Measurements from ENCODE around the gene CLUH. TPM values are rescaled to one million over a fixed set of nuclear protein-coding genes. Genes with fewer than 3 reads are reported as not detected.

The CLUH gene
- total and polyA plus RNA-seq, 5 donors = 79.0 to 121 (median 106) TPM

GRCh38 chr17:2735896-2736295, 24.3 kb upstream of the CLUH start:
- H3K4me3 ChIP-seq (ENCODE audit: low read length) = no peak overlapping the region
- H3K27ac ChIP-seq (ENCODE audit: low read length) = no peak overlapping the region
- 91% methylated on average over 5 of the region's 5 CpGs for WGBS
- no peaks in the 10 kb centered on the region for H3K9me3 ChIP-seq (ENCODE audit: control insufficient read depth, low read length)
- ATAC-seq (no peak), DNase-seq (peak in 1 of 3 donors; percentile 5)
- intact Hi-C loops (cut with DNase I) = no loop called here
- H3K4me1 ChIP-seq (ENCODE audit: control insufficient read depth, insufficient read depth, low read length) = no peaks in the 10 kb centered on the region
- no peaks in the 10 kb centered on the region for H3K27me3 ChIP-seq (ENCODE audit: control insufficient read depth, insufficient read depth)

- peak in 1 of 3 donors; percentile 20 for DNase-seq
Observed at GRCh38 chr17:2734939-2735338, 23.4 kb upstream of the CLUH start.

GRCh38 chr17:2731807-2732206, 20.2 kb upstream of the CLUH start:
- H3K9me3 ChIP-seq (ENCODE audit: control insufficient read depth, low read length) = no peaks in the 10 kb centered on the region
- intact Hi-C loops (cut with DNase I) = no loop called here
- WGBS = 67% methylated on average over 10 of the region's 10 CpGs
- no peak overlapping the region for H3K27ac ChIP-seq (ENCODE audit: low read length)
- peak in 1 of 3 donors; percentile 13 for DNase-seq
- no peaks in the 10 kb centered on the region for H3K4me1 ChIP-seq (ENCODE audit: control insufficient read depth, insufficient read depth, low read length)
- no peaks in the 10 kb centered on the region for H3K27me3 ChIP-seq (ENCODE audit: control insufficient read depth, insufficient read depth)
- no peak overlapping the region for H3K4me3 ChIP-seq (ENCODE audit: low read length)
- no peak for ATAC-seq

More at GRCh38 chr17:2734939-2735338, 23.4 kb upstream of the CLUH start:
- intact Hi-C loops (cut with DNase I) = no loop called here
- Histone ChIP-seq H3K4me1 (ENCODE audit: control insufficient read depth, insufficient read depth, low read length) (no peaks in the 10 kb centered on the region), H3K27ac (ENCODE audit: low read length) (no peak overlapping the region), H3K27me3 (ENCODE audit: control insufficient read depth, insufficient read depth) (no peaks in the 10 kb centered on the region), H3K9me3 (ENCODE audit: control insufficient read depth, low read length) (no peaks in the 10 kb centered on the region), H3K4me3 (ENCODE audit: low read length) (no peak overlapping the region)
- 82% methylated on average over 10 of the region's 10 CpGs for WGBS
- no peak for ATAC-seq

- H3K4me1 ChIP-seq (ENCODE audit: control insufficient read depth, insufficient read depth, low read length) = no peaks in the 10 kb centered on the region
- intact Hi-C loops (cut with DNase I) = no loop called here
- ATAC-seq = peak in 1 of 2 donors; percentile 49
- H3K27ac ChIP-seq (ENCODE audit: low read length) = no peak overlapping the region
- H3K4me3 ChIP-seq (ENCODE audit: low read length) = no peak overlapping the region
- peak in 2 of 3 donors; percentile 20 to 35 for DNase-seq
- WGBS = 78% methylated on average over 17 of the region's 17 CpGs
- H3K27me3 ChIP-seq (ENCODE audit: control insufficient read depth, insufficient read depth) = no peaks in the 10 kb centered on the region
- no peaks in the 10 kb centered on the region for H3K9me3 ChIP-seq (ENCODE audit: control insufficient read depth, low read length)
Observed at GRCh38 chr17:2730764-2731353, 19.3 kb upstream of the CLUH start.

- DNase-seq = peak; percentile 45 to 83 (median 76)
- Histone ChIP-seq H3K9me3 (ENCODE audit: control insufficient read depth, low read length) (no peaks in the 10 kb centered on the region), H3K4me1 (ENCODE audit: control insufficient read depth, insufficient read depth, low read length) (no peaks in the 10 kb centered on the region), H3K27me3 (ENCODE audit: control insufficient read depth, insufficient read depth) (no peaks in the 10 kb centered on the region), H3K27ac (ENCODE audit: low read length) (no peak overlapping the region), H3K4me3 (ENCODE audit: low read length) (peak overlapping the region; percentile 52)
- WGBS = 2% methylated on average over 40 of the region's 40 CpGs
- peak; percentile 62 to 72 for ATAC-seq
- intact Hi-C loops (cut with DNase I) = no loop called here
Observed at GRCh38 chr17:2724784-2725164, 13.2 kb upstream of the CLUH start.

GRCh38 chr17:2723997-2724783, 12.6 kb upstream of the CLUH start:
- peak; percentile 46 to 57 for ATAC-seq
- DNase-seq = peak; percentile 58 to 81 (median 76)
- peak overlapping the region; percentile 34 for H3K27ac ChIP-seq (ENCODE audit: low read length)
- no peaks in the 10 kb centered on the region for H3K9me3 ChIP-seq (ENCODE audit: control insufficient read depth, low read length)
- H3K27me3 ChIP-seq (ENCODE audit: control insufficient read depth, insufficient read depth) = no peaks in the 10 kb centered on the region
- intact Hi-C loops (cut with DNase I) = no loop called here
- H3K4me3 ChIP-seq (ENCODE audit: low read length) = peak overlapping the region; percentile 52
- no peaks in the 10 kb centered on the region for H3K4me1 ChIP-seq (ENCODE audit: control insufficient read depth, insufficient read depth, low read length)
- WGBS = 2% methylated on average over 98 of the region's 98 CpGs

- peak; percentile 10 to 44 for ATAC-seq
- intact Hi-C loops (cut with DNase I) = no loop called here
- DNase-seq = peak in 2 of 3 donors; percentile 48 to 51
- Histone ChIP-seq H3K27me3 (ENCODE audit: control insufficient read depth, insufficient read depth) (no peaks in the 10 kb centered on the region), H3K4me1 (ENCODE audit: control insufficient read depth, insufficient read depth, low read length) (no peaks in the 10 kb centered on the region), H3K9me3 (ENCODE audit: control insufficient read depth, low read length) (no peaks in the 10 kb centered on the region), H3K27ac (ENCODE audit: low read length) (peak overlapping the region; percentile 0), H3K4me3 (ENCODE audit: low read length) (peak overlapping the region; percentile 52)
- 16% methylated on average over 18 of the region's 18 CpGs for WGBS
Observed at GRCh38 chr17:2723505-2723996, 12.0 kb upstream of the CLUH start.

- Histone ChIP-seq H3K27ac (ENCODE audit: low read length) (no peak overlapping the region), H3K9me3 (ENCODE audit: control insufficient read depth, low read length) (no peaks in the 10 kb centered on the region), H3K27me3 (ENCODE audit: control insufficient read depth, insufficient read depth) (no peaks in the 10 kb centered on the region), H3K4me1 (ENCODE audit: control insufficient read depth, insufficient read depth, low read length) (no peaks in the 10 kb centered on the region), H3K4me3 (ENCODE audit: low read length) (no peak overlapping the region)
- ATAC-seq = no peak
- intact Hi-C loops (cut with DNase I) = no loop called here
- WGBS = 54% methylated on average over 10 of the region's 10 CpGs
- DNase-seq = no peak
Observed at GRCh38 chr17:2722611-2723010, 11.0 kb upstream of the CLUH start.

- Histone ChIP-seq H3K4me1 (ENCODE audit: control insufficient read depth, insufficient read depth, low read length) (no peaks in the 10 kb centered on the region), H3K4me3 (ENCODE audit: low read length) (no peak overlapping the region), H3K27me3 (ENCODE audit: control insufficient read depth, insufficient read depth) (no peaks in the 10 kb centered on the region), H3K27ac (ENCODE audit: low read length) (no peak overlapping the region), H3K9me3 (ENCODE audit: control insufficient read depth, low read length) (no peaks in the 10 kb centered on the region)
- intact Hi-C loops (cut with DNase I) = no loop called here
- DNase-seq (no peak), ATAC-seq (no peak)
- 68% methylated on average over 4 of the region's 4 CpGs for WGBS
Observed at GRCh38 chr17:2721603-2722002, 10.0 kb upstream of the CLUH start.

GRCh38 chr17:2719861-2720260, 8.3 kb upstream of the CLUH start:
- no peak for ATAC-seq
- 64% methylated on average over 4 of the region's 4 CpGs for WGBS
- Histone ChIP-seq H3K4me1 (ENCODE audit: control insufficient read depth, insufficient read depth, low read length) (no peaks in the 10 kb centered on the region), H3K27ac (ENCODE audit: low read length) (no peak overlapping the region), H3K4me3 (ENCODE audit: low read length) (no peak overlapping the region), H3K27me3 (ENCODE audit: control insufficient read depth, insufficient read depth) (no peaks in the 10 kb centered on the region), H3K9me3 (ENCODE audit: control insufficient read depth, low read length) (no peaks in the 10 kb centered on the region)
- intact Hi-C loops (cut with DNase I) = no loop called here
- no peak for DNase-seq

- 80% methylated on average over 13 of the region's 13 CpGs for WGBS
Observed at GRCh38 chr17:2718150-2718938, 6.8 kb upstream of the CLUH start.

More at GRCh38 chr17:2718150-2718938, 6.8 kb upstream of the CLUH start:
- Histone ChIP-seq H3K4me3 (ENCODE audit: low read length) (no peak overlapping the region), H3K9me3 (ENCODE audit: control insufficient read depth, low read length) (no peaks in the 10 kb centered on the region), H3K27me3 (ENCODE audit: control insufficient read depth, insufficient read depth) (no peaks in the 10 kb centered on the region), H3K27ac (ENCODE audit: low read length) (no peak overlapping the region), H3K4me1 (ENCODE audit: control insufficient read depth, insufficient read depth, low read length) (no peaks in the 10 kb centered on the region)
- ATAC-seq (no peak), DNase-seq (peak in 1 of 3 donors; percentile 21)
- intact Hi-C loops (cut with DNase I) = no loop called here

Data from right cardiac atrium (tissue), 5 donors.